HEK293 (cell line): ENCODE measurements around the gene PTGES.
A peak's percentile ranks its signal among the peaks of the same experiment; 100 is the strongest.

Source experiments
- CTCF ChIA-PET: fragments of 350-600 bp; formaldehyde crosslinking; extraction: SDS; loops from one replicate; lab custom pipeline; 2021; ENCODE audit warnings: antibody characterized with exemption; lab: Yijun Ruan, JAX
- POLR2A ChIA-PET: fragments of 300-600 bp; formaldehyde crosslinking; extraction: SDS; loops from one replicate; lab custom pipeline; 2020; ENCODE audit warnings: antibody characterized with exemption, inconsistent platforms; lab: Yijun Ruan, JAX
- H3K27ac ChIP-seq: fragments of 200-500 bp; sonication (Bioruptor generic); 2 replicates; pipeline ENCODE4 v1.5.1; 2014; ENCODE audit warnings: low read depth, low read length, control low read depth, inconsistent platforms; ENCODE audit errors: extremely low read depth
- H3K36me3 ChIP-seq, 2 experiments: fragments of 200-500 bp in 1 of 2; sonication (Bioruptor generic) in 1 of 2; 1 replicate in 1 of 2; 2 replicates in 1 of 2; pipeline ENCODE4 v1.5.1; 2014 to 2017; ENCODE audit warnings: inconsistent platforms in 2 of 2, low read length in 2 of 2; ENCODE audit not compliant: control insufficient read depth in 2 of 2, insufficient read depth in 1 of 2
- H3K4me1 ChIP-seq: fragments of 200-500 bp; sonication (Bioruptor generic); 2 replicates; pipeline ENCODE4 v1.5.1; 2014; ENCODE audit warnings: mild to moderate bottlenecking, low read length, inconsistent platforms; ENCODE audit not compliant: control insufficient read depth, insufficient read depth
- H3K4me3 ChIP-seq: 2 replicates; pipeline ENCODE4 v1.5.1; 2011; ENCODE audit warnings: low read depth, mild to moderate bottlenecking, control low read depth, low read length, moderate library complexity
- H3K9me3 ChIP-seq: fragments of 200-500 bp; sonication (Bioruptor generic); 2 replicates; pipeline ENCODE4 v1.5.1; 2014; ENCODE audit warnings: low read depth, low read length, inconsistent platforms; ENCODE audit not compliant: control insufficient read depth, insufficient read depth
- BCL6B ChIP-seq: fragments of 450-650 bp; formaldehyde crosslinking; IDR thresholded peaks from 2 replicates; pipeline ENCODE4 v1.5.1; 2017; ENCODE audit warnings: missing biosample characterization, missing genetic modification characterization
- FEZF1 ChIP-seq: fragments of 450-650 bp; formaldehyde crosslinking; IDR thresholded peaks from 2 replicates; pipeline ENCODE4 v1.5.1; 2016; ENCODE audit warnings: missing biosample characterization, missing genetic modification characterization
- GLI2 ChIP-seq: fragments of 450-650 bp; formaldehyde crosslinking; IDR thresholded peaks from 2 replicates; pipeline ENCODE4; 2017; ENCODE audit warnings: missing biosample characterization, missing genetic modification characterization, low read depth, borderline replicate concordance
- HIC1 ChIP-seq: fragments of 450-650 bp; formaldehyde crosslinking; IDR thresholded peaks from 2 replicates; pipeline ENCODE4 v1.5.1; 2016; ENCODE audit warnings: missing biosample characterization, missing genetic modification characterization
- KLF1 ChIP-seq: fragments of 450-650 bp; formaldehyde crosslinking; IDR thresholded peaks from 2 replicates; pipeline ENCODE4 v1.5.1; 2016; ENCODE audit warnings: missing biosample characterization, missing genetic modification characterization
- KLF17 ChIP-seq: fragments of 450-650 bp; formaldehyde crosslinking; IDR thresholded peaks from 2 replicates; pipeline ENCODE4 v1.5.1; 2016; ENCODE audit warnings: missing biosample characterization, missing genetic modification characterization
- PRDM1 ChIP-seq: fragments of 450-650 bp; formaldehyde crosslinking; IDR thresholded peaks from 2 replicates; pipeline ENCODE4; 2016; ENCODE audit warnings: missing biosample characterization, missing genetic modification characterization
- TSHZ1 ChIP-seq: fragments of 450-650 bp; formaldehyde crosslinking; IDR thresholded peaks from 2 replicates; pipeline ENCODE4 v1.5.1; 2016; ENCODE audit warnings: missing biosample characterization, missing genetic modification characterization, borderline replicate concordance
- ZNF121 ChIP-seq: fragments of 450-650 bp; formaldehyde crosslinking; IDR thresholded peaks from 2 replicates; pipeline ENCODE4 v1.5.1; 2016; ENCODE audit warnings: missing biosample characterization, missing genetic modification characterization
- ZNF169 ChIP-seq: fragments of 450-650 bp; formaldehyde crosslinking; IDR thresholded peaks from 2 replicates; pipeline ENCODE4 v1.5.1; 2016; ENCODE audit warnings: missing biosample characterization, missing genetic modification characterization
- ZNF202 ChIP-seq: fragments of 450-650 bp; formaldehyde crosslinking; IDR thresholded peaks from 2 replicates; pipeline ENCODE4 v1.5.1; 2016; ENCODE audit warnings: missing biosample characterization, missing genetic modification characterization, borderline replicate concordance
- ZNF366 ChIP-seq: fragments of 450-650 bp; formaldehyde crosslinking; conservative IDR thresholded peaks from 2 replicates; pipeline ENCODE4 v1.5.1; 2016; ENCODE audit warnings: missing biosample characterization, missing genetic modification characterization
- ZNF37A ChIP-seq: fragments of 450-650 bp; IDR thresholded peaks from 2 replicates; pipeline ENCODE4 v1.5.1; 2018; ENCODE audit warnings: missing biosample characterization, missing genetic modification characterization
- ZNF398 ChIP-seq: fragments of 450-650 bp; formaldehyde crosslinking; IDR thresholded peaks from 2 replicates; pipeline ENCODE4 v1.5.1; 2017; ENCODE audit warnings: missing biosample characterization, missing genetic modification characterization
- ZNF501 ChIP-seq: fragments of 450-650 bp; formaldehyde crosslinking; IDR thresholded peaks from 2 replicates; pipeline ENCODE4 v1.5.1; 2016; ENCODE audit warnings: missing biosample characterization, missing genetic modification characterization
- ZNF670 ChIP-seq: fragments of 450-650 bp; formaldehyde crosslinking; IDR thresholded peaks from 2 replicates; pipeline ENCODE4 v1.5.1; 2016; ENCODE audit warnings: missing biosample characterization, missing genetic modification characterization, low read depth
- ZNF776 ChIP-seq: fragments of 450-650 bp; formaldehyde crosslinking; IDR thresholded peaks from 2 replicates; pipeline ENCODE4 v1.5.0; 2017; ENCODE audit warnings: missing biosample characterization, missing genetic modification characterization, borderline replicate concordance

The PTGES gene

GRCh38 chr9:129778469-129778868, 25.6 kb upstream of the PTGES start:
- no peak overlapping the region for H3K4me3 ChIP-seq
- peak; percentile 94 for TF ChIP-seq ZNF121 (tag by site-specific recombination)
- TF ChIP-seq ZNF501 (tag by site-specific recombination), result no peak
- H3K4me1 ChIP-seq, result no peaks in the 10 kb centered on the region
- H3K27ac ChIP-seq, result no peak overlapping the region
- H3K36me3 ChIP-seq, result no peaks in the 10 kb centered on the region
- no peaks in the 10 kb centered on the region for H3K9me3 ChIP-seq
- CTCF ChIA-PET, result interaction anchor here (0.9 to 4.7 kb wide), 5 partner anchors 23 to 139 kb away, joined by 3 to 57 read pairs (median 19); partner anchors contain the start of gene ASB6
- POLR2A ChIA-PET, result no interaction called here

GRCh38 chr9:129777769-129778130, 24.9 kb upstream of the PTGES start:
- no peak overlapping the region for H3K27ac ChIP-seq
- H3K4me3 ChIP-seq, result no peak overlapping the region
- TF ChIP-seq KLF1 (tag by site-specific recombination) (peak; percentile 82), PRDM1 (no peak), GLI2 (tag by site-specific recombination) (no peak), KLF17 (tag by site-specific recombination) (peak; percentile 59; the same call in 1 of the 2 replicates)
- H3K9me3 ChIP-seq, result no peaks in the 10 kb centered on the region
- no peaks in the 10 kb centered on the region for H3K36me3 ChIP-seq
- CTCF ChIA-PET, result interaction anchor here (0.6 to 4.7 kb wide), 16 partner anchors 10 to 646 kb away, joined by 3 to 57 read pairs (median 5); no protein-coding TSS in a partner anchor
- H3K4me1 ChIP-seq, result no peaks in the 10 kb centered on the region
- POLR2A ChIA-PET, result interaction anchor here (1.1 to 2.2 kb wide), 6 partner anchors 13 to 134 kb away, joined by 3 to 17 read pairs (median 6); no protein-coding TSS in a partner anchor

GRCh38 chr9:129776938-129777768, 24.3 kb upstream of the PTGES start:
- Histone ChIP-seq H3K9me3 (no peaks in the 10 kb centered on the region), H3K36me3 (no peaks in the 10 kb centered on the region), H3K4me3 (peak overlapping the region; percentile 18), H3K27ac (no peak overlapping the region), H3K4me1 (no peaks in the 10 kb centered on the region)
- CTCF ChIA-PET, result interaction anchor here (0.5 to 4.7 kb wide), 20 partner anchors 10 to 1927 kb away, joined by 3 to 57 read pairs (median 4); partner anchors contain the start of gene NTMT1
- POLR2A ChIA-PET, result interaction anchor here (0.6 to 2.4 kb wide), 16 partner anchors 11 to 697 kb away, joined by 3 to 17 read pairs (median 4); partner anchors contain the start of gene PTGES
- TF ChIP-seq ZNF366 (tag by site-specific recombination), result peak; percentile 98
- TF ChIP-seq ZNF776 (tag by site-specific recombination), result no peak
- TF ChIP-seq ZNF169 (tag by site-specific recombination), result no peak
- TF ChIP-seq FEZF1, result peak; percentile 90
- TF ChIP-seq HIC1 (tag by site-specific recombination), result peak; percentile 74; the same call in 1 of the 2 replicates
- TF ChIP-seq ZNF398 (tag by site-specific recombination), result peak; percentile 72
- no peak for TF ChIP-seq ZNF202
- no peak for TF ChIP-seq ZNF670 (tag by site-specific recombination)
- peak; percentile 52; the same call in 1 of the 2 replicates for TF ChIP-seq TSHZ1 (tag by site-specific recombination)
- TF ChIP-seq ZNF37A (tag by site-specific recombination), result no peak
- TF ChIP-seq BCL6B (tag by site-specific recombination), result no peak
